H1 (cell line): Measurements from ENCODE around the gene SCYGR4. TPM values are rescaled to one million over a fixed set of nuclear protein-coding genes. Genes with fewer than 3 reads are reported as not detected.

ENCODE experiments used
- CTCF ChIA-PET: fragments of 300-600 bp; sonication (Branson Sonifier 250); formaldehyde crosslinking; loops from one replicate; lab custom pipeline; 2021; ENCODE audit not compliant: partially characterized antibody; lab: Charles Lee
- POLR2A ChIA-PET: fragments of 300-600 bp; sonication (Branson Sonifier 250); formaldehyde crosslinking; loops from one replicate; lab custom pipeline; 2021; ENCODE audit warnings: inconsistent platforms; ENCODE audit not compliant: partially characterized antibody; lab: Charles Lee
- DNase-seq, 2 experiments: peaks; one replicate each; pipeline versions ENCODE4 v3.0.0 to v3.0.0-alpha.2; 2010 to 2022; ENCODE audit warnings: low spot score in 2 of 2, low read depth in 1 of 2, mixed read lengths in 1 of 2
- FAIRE-seq: peaks from 2 replicates; lab custom pipeline; 2011; peaks lifted over from hg19 to GRCh38; lab: Jason Lieb, UNC
- H2AFZ ChIP-seq: 2 replicates; pipeline ENCODE4 v1.8.1; 2012; ENCODE audit warnings: low read length, inconsistent platforms
- H2AK5ac ChIP-seq: 2 replicates; pipeline ENCODE4 v1.6.1; 2013; ENCODE audit warnings: low read depth, low read length
- H2BK120ac ChIP-seq: replicated peaks from 2 replicates; pipeline ENCODE3; 2013; ENCODE audit warnings: low read depth, low read length, inconsistent platforms
- H2BK12ac ChIP-seq: 2 replicates; pipeline ENCODE4 v1.6.1; 2013; ENCODE audit warnings: low read depth, low read length
- H2BK15ac ChIP-seq: 2 replicates; pipeline ENCODE4 v1.6.1; 2013; ENCODE audit warnings: low read length
- H2BK20ac ChIP-seq: 2 replicates; pipeline ENCODE4 v1.6.1; 2013; ENCODE audit warnings: low read length
- H2BK5ac ChIP-seq: 2 replicates; pipeline ENCODE4 v1.6.1; 2013; ENCODE audit warnings: low read depth, low read length
- H3K14ac ChIP-seq: 2 replicates; pipeline ENCODE4 v1.6.1; 2013; ENCODE audit warnings: inconsistent platforms; ENCODE audit not compliant: insufficient read length
- H3K18ac ChIP-seq: 2 replicates; pipeline ENCODE4 v1.6.1; 2013; ENCODE audit warnings: low read length; ENCODE audit errors: extremely low read depth
- H3K23ac ChIP-seq: 2 replicates; pipeline ENCODE4 v1.6.1; 2013; ENCODE audit warnings: inconsistent platforms; ENCODE audit not compliant: insufficient read length
- H3K23me2 ChIP-seq: 2 replicates; pipeline ENCODE4 v1.6.1; 2013; ENCODE audit warnings: low read depth, low read length
- H3K27ac ChIP-seq: 2 replicates; pipeline ENCODE4 v1.6.1; 2011; ENCODE audit warnings: low read depth, low read length, inconsistent platforms
- H3K27me3 ChIP-seq, 4 experiments: replicated peaks in 1 of 4; 1 replicate in 1 of 4; 2 replicates in 3 of 4; pipeline versions ENCODE4 v1.6.1 to v1.8.1; 2011 to 2013; ENCODE audit warnings: low read length in 3 of 4, mild to moderate bottlenecking in 3 of 4, inconsistent platforms in 2 of 4, mixed read lengths in 2 of 4, moderate library complexity in 1 of 4; ENCODE audit not compliant: control insufficient read depth in 3 of 4, insufficient read depth in 3 of 4; ENCODE audit errors: extremely low read depth in 1 of 4
- H3K36me3 ChIP-seq, 4 experiments: 2 replicates each; pipeline versions ENCODE4 v1.6.1 to v1.8.1; 2011 to 2013; ENCODE audit warnings: mild to moderate bottlenecking in 4 of 4, low read length in 3 of 4, moderate library complexity in 2 of 4, control low read depth in 1 of 4, inconsistent platforms in 1 of 4; ENCODE audit not compliant: insufficient read depth in 4 of 4, control insufficient read depth in 2 of 4
- H3K4ac ChIP-seq: replicated peaks from 2 replicates; pipeline ENCODE3; 2013; ENCODE audit warnings: low read length, low read depth, mixed read lengths, inconsistent platforms; ENCODE audit not compliant: insufficient read length
- H3K4me1 ChIP-seq, 4 experiments: replicated peaks in 1 of 4; 1 replicate in 1 of 4; 2 replicates in 3 of 4; pipeline versions ENCODE4 v1.6.1 to v1.8.1; 2011 to 2013; ENCODE audit warnings: low read length in 3 of 4, inconsistent platforms in 2 of 4, mixed read lengths in 1 of 4; ENCODE audit not compliant: insufficient read depth in 4 of 4, control insufficient read depth in 3 of 4
- H3K4me2 ChIP-seq, 2 experiments: 2 replicates each; pipeline versions ENCODE4 v1.6.1 to v1.8.1; 2011 to 2013; ENCODE audit warnings: low read depth in 2 of 2, low read length in 2 of 2, control low read depth in 1 of 2, inconsistent platforms in 1 of 2, mild to moderate bottlenecking in 1 of 2; ENCODE audit not compliant: insufficient read depth in 1 of 2
- H3K4me3 ChIP-seq, 4 experiments: fragments of 200-600, 300-600 bp in 1 of 4; sonication (generic), shearing (Covaris generic), sonication (Bioruptor Twin) in 1 of 4; 2 replicates each; pipeline versions ENCODE4 v1.5.1 to v1.8.1; 2011 to 2016; ENCODE audit warnings: low read length in 4 of 4, low read depth in 3 of 4, control low read depth in 2 of 4, inconsistent platforms in 2 of 4, mild to moderate bottlenecking in 2 of 4, mixed read lengths in 1 of 4, moderate library complexity in 1 of 4; ENCODE audit not compliant: insufficient read depth in 2 of 4; ENCODE audit errors: extremely low read depth in 1 of 4
- H3K56ac ChIP-seq: replicated peaks from 2 replicates; pipeline ENCODE3; 2013; ENCODE audit warnings: low read depth, mild to moderate bottlenecking, mixed read lengths, low read length, inconsistent platforms; ENCODE audit not compliant: insufficient read length
- H3K79me1 ChIP-seq: 2 replicates; pipeline ENCODE4 v1.6.1; 2013; ENCODE audit warnings: low read depth, low read length, control low read depth
- H3K79me2 ChIP-seq, 2 experiments: 2 replicates each; pipeline versions ENCODE4 v1.6.1 to v1.8.1; 2012 to 2013; ENCODE audit warnings: low read length in 2 of 2, mild to moderate bottlenecking in 2 of 2, inconsistent platforms in 1 of 2; ENCODE audit not compliant: insufficient read depth in 2 of 2, control insufficient read depth in 1 of 2
- H3K9ac ChIP-seq, 4 experiments: replicated peaks in 1 of 4; 1 replicate in 1 of 4; 2 replicates in 3 of 4; pipeline versions ENCODE4 v1.6.1 to v1.8.1; 2011 to 2013; ENCODE audit warnings: low read depth in 3 of 4, low read length in 3 of 4, control low read depth in 2 of 4, mild to moderate bottlenecking in 2 of 4, moderate library complexity in 2 of 4, inconsistent platforms in 1 of 4; ENCODE audit errors: extremely low read depth in 1 of 4
- H3K9me3 ChIP-seq, 2 experiments: 2 replicates each; pipeline versions ENCODE4 v1.6.1 to v1.8.1; 2012 to 2013; ENCODE audit warnings: mild to moderate bottlenecking in 2 of 2, moderate library complexity in 2 of 2, control low read depth in 1 of 2, inconsistent platforms in 1 of 2, low read depth in 1 of 2, low read length in 1 of 2, mixed read lengths in 1 of 2; ENCODE audit not compliant: insufficient read depth in 2 of 2
- H4K20me1 ChIP-seq, 2 experiments: replicated peaks in 1 of 2; 2 replicates each; pipeline versions ENCODE3 to v1.8.1; 2011 to 2013; ENCODE audit warnings: inconsistent platforms in 2 of 2, low read length in 2 of 2, mild to moderate bottlenecking in 1 of 2; ENCODE audit not compliant: insufficient read depth in 2 of 2, control insufficient read depth in 1 of 2
- H4K5ac ChIP-seq: 2 replicates; pipeline ENCODE4 v1.6.1; 2013; ENCODE audit warnings: low read length, low read depth, mixed read lengths, inconsistent platforms; ENCODE audit not compliant: insufficient read length
- H4K8ac ChIP-seq: 2 replicates; pipeline ENCODE4 v1.8.0; 2013; ENCODE audit warnings: mild to moderate bottlenecking, moderate library complexity, low read length, inconsistent platforms; ENCODE audit not compliant: insufficient read depth; ENCODE audit errors: extremely low read depth
- H4K91ac ChIP-seq: replicated peaks from 2 replicates; pipeline ENCODE3; 2013; ENCODE audit warnings: low read length, mixed read lengths, inconsistent platforms; ENCODE audit not compliant: insufficient read length
- EP300 ChIP-seq, 2 experiments: IDR thresholded peaks; 1 replicate in 1 of 2; 2 replicates in 1 of 2; pipeline ENCODE4 v1.6.1; 2011 to 2012; ENCODE audit warnings: low read depth in 2 of 2, low read length in 2 of 2, mild to moderate bottlenecking in 2 of 2, borderline replicate concordance in 1 of 2, inconsistent platforms in 1 of 2, moderate library complexity in 1 of 2
- KDM5A ChIP-seq: fragments of 200-600 bp; IDR thresholded peaks from 2 replicates; pipeline ENCODE4 v1.7.1; 2012; ENCODE audit warnings: mild to moderate bottlenecking, low read length, inconsistent platforms, mixed read lengths
- MAFK ChIP-seq: IDR thresholded peaks from 2 replicates; pipeline ENCODE4 v1.6.1; 2012; ENCODE audit warnings: low read depth, mild to moderate bottlenecking, improper control_type of control experiment, low read length
- NRF1 ChIP-seq: IDR thresholded peaks from 2 replicates; pipeline ENCODE4 v1.6.1; 2011; ENCODE audit warnings: mild to moderate bottlenecking, low read depth, low read length, improper control_type of control experiment
- RXRA ChIP-seq: IDR thresholded peaks from 2 replicates; pipeline ENCODE4 v1.6.1; 2011; ENCODE audit warnings: low read depth, mild to moderate bottlenecking, low read length, moderate library complexity; ENCODE audit not compliant: insufficient read depth
- SAP30 ChIP-seq: fragments of 300-600 bp; sonication (generic); IDR thresholded peaks from 2 replicates; pipeline ENCODE4 v1.7.1; 2012; ENCODE audit warnings: low read length, moderate library complexity, mild to moderate bottlenecking, inconsistent platforms; ENCODE audit not compliant: insufficient read depth, insufficient replicate concordance
- SIX5 ChIP-seq: IDR thresholded peaks from 2 replicates; pipeline ENCODE4 v1.6.1; 2011; ENCODE audit warnings: mild to moderate bottlenecking, low read depth, low read length
- SP1 ChIP-seq: IDR thresholded peaks from 2 replicates; pipeline ENCODE4 v1.6.1; 2011; ENCODE audit warnings: low read depth, low read length
- TBP ChIP-seq: IDR thresholded peaks from 2 replicates; pipeline ENCODE4 v1.6.1; 2011; ENCODE audit warnings: low read depth, low read length, improper control_type of control experiment
- TCF12 ChIP-seq: IDR thresholded peaks from 2 replicates; pipeline ENCODE4 v1.6.1; 2011; ENCODE audit warnings: low read depth, mild to moderate bottlenecking, low read length
- YY1 ChIP-seq: IDR thresholded peaks from 2 replicates; pipeline ENCODE4 v1.6.1; 2011; ENCODE audit warnings: low read depth, mild to moderate bottlenecking, low read length
- WGBS, 2 experiments: shearing (Covaris generic) in 1 of 2; methylation state at CpG; one replicate each; pipeline versions ENCODE4 v1.1.6 to v1.1.7; 2013 to 2015; ENCODE audit warnings: low lambda C conversion rate in 2 of 2, mixed read lengths in 2 of 2, inconsistent platforms in 1 of 2, low coverage in 1 of 2, missing lambda C conversion rate in 1 of 2; ENCODE audit not compliant: insufficient replicate concordance in 2 of 2, insufficient coverage in 1 of 2, insufficient read length in 1 of 2; ENCODE audit errors: extremely low coverage in 1 of 2, missing lambda C conversion rate in 1 of 2; 5-methylcytosine and 5-hydroxymethylcytosine counted together
- polyA plus RNA-seq, 7 experiments: library from polyadenylated mRNA; depleted of rRNA in 3 of 7; stranded (reverse) in 5 of 7; unstranded in 2 of 7; fragments of >200 nt in 5 of 7; fragments of 200-250 nt in 2 of 7; gene quantifications; 1 replicate in 5 of 7; 2 replicates in 1 of 7; 4 replicates in 1 of 7; pipeline versions ENCODE4 v1.2.1 to v1.2.3, GENCODE V29; 2011 to 2013; ENCODE audit warnings: missing spikeins in 2 of 7, mixed read lengths in 2 of 7
- total RNA-seq: library from RNA; stranded (reverse); fragmentation: NEBNext Ultra II Directional; extraction: Animal tissue kit (Norgen Biotek cat#: 25700); gene quantifications from 2 replicates; pipeline ENCODE4 v1.2.1, GENCODE V29; 2021
- TF ChIP-seq, protein P1 (sequence below): IDR thresholded peaks from 2 replicates; pipeline ENCODE4 v1.6.1; 2011; ENCODE audit warnings: low read length, improper control_type of control experiment

SCYGR4 gene
- total and polyA plus RNA-seq, 2 of the 8 experiments (the other 6 are each of a cell fraction or from before 2014, with no cell fraction given), result not detected

DNA sequence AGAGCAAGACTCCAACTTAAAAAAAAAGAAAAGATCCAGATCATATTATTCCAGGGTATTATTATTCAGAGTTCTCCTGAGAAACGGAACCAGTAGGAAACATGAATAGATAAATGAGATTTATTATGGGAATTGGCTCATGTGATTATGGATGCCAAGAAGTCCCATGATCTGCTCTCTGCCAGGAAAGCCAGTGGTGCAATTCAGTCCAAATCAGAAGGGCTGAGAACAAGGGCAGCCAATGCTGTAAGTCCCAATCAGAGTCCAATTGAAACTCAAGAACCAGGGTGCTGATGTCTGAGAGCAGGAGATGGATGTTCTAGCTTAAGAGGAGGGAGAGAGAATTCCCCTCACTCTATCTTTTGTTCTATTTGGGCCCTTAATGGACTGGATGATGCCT, 10.8 kb upstream of the SCYGR4 start:
- H4K8ac ChIP-seq, result no peak overlapping the region
- WGBS, 2 experiments, result 82% methylated on average over 1 of the region's 1 CpG; no CpG with 5 or more reads in 1 of the 2 experiments
- no peak overlapping the region for H2BK120ac ChIP-seq
- H4K91ac ChIP-seq, result no peak overlapping the region
- H3K4ac ChIP-seq, result no peak overlapping the region
- no peak overlapping the region for H3K27ac ChIP-seq
- no peak overlapping the region for H3K14ac ChIP-seq
- H3K4me1 ChIP-seq, result no peaks in the 10 kb centered on the region
- no peak overlapping the region for H3K18ac ChIP-seq
- H2BK12ac ChIP-seq, result no peak overlapping the region
- no peak overlapping the region for H3K23ac ChIP-seq
- H2BK20ac ChIP-seq, result no peak overlapping the region
- no peak for DNase-seq
- H3K4me3 ChIP-seq, result no peak overlapping the region
- POLR2A ChIA-PET, result no interaction called here
- CTCF ChIA-PET, result no interaction called here
- H3K56ac ChIP-seq, result no peak overlapping the region
- no peaks in the 10 kb centered on the region for H3K36me3 ChIP-seq
- no peaks in the 10 kb centered on the region for H3K79me2 ChIP-seq
- H3K9ac ChIP-seq, result no peak overlapping the region
- TF ChIP-seq KDM5A (no peak), NRF1 (no peak), MAFK (no peak), TCF12 (no peak), SIX5 (no peak), SAP30 (no peak), TBP (no peak), RXRA (no peak), SP1 (no peak), YY1 (no peak), EP300 (IDR thresholded peaks at IDR 0.05; ENCODE audit: borderline replicate concordance in 1 of 2, low read depth in 2 of 2, low read length in 2 of 2) (no peak)
- TF ChIP-seq, protein P1, sequence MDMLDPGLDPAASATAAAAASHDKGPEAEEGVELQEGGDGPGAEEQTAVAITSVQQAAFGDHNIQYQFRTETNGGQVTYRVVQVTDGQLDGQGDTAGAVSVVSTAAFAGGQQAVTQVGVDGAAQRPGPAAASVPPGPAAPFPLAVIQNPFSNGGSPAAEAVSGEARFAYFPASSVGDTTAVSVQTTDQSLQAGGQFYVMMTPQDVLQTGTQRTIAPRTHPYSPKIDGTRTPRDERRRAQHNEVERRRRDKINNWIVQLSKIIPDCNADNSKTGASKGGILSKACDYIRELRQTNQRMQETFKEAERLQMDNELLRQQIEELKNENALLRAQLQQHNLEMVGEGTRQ, result no peak
- TF ChIP-seq, all 59 proteins: peak for 0
- H2AK5ac ChIP-seq, result no peak overlapping the region
- H4K20me1 ChIP-seq, result no peaks in the 10 kb centered on the region
- H3K27me3 ChIP-seq, result no peaks in the 10 kb centered on the region
- no peak overlapping the region for H2AFZ ChIP-seq
- no peaks in the 10 kb centered on the region for H3K23me2 ChIP-seq
- FAIRE-seq, result no peak
- H3K9me3 ChIP-seq, result no peaks in the 10 kb centered on the region
- H3K4me2 ChIP-seq, result no peak overlapping the region
- no peak overlapping the region for H4K5ac ChIP-seq
- no peaks in the 10 kb centered on the region for H3K79me1 ChIP-seq
- no peak overlapping the region for H2BK15ac ChIP-seq
- H2BK5ac ChIP-seq, result no peak overlapping the region
